ENCODE data around the gene KLHL21.

The KLHL21 gene

DNA sequence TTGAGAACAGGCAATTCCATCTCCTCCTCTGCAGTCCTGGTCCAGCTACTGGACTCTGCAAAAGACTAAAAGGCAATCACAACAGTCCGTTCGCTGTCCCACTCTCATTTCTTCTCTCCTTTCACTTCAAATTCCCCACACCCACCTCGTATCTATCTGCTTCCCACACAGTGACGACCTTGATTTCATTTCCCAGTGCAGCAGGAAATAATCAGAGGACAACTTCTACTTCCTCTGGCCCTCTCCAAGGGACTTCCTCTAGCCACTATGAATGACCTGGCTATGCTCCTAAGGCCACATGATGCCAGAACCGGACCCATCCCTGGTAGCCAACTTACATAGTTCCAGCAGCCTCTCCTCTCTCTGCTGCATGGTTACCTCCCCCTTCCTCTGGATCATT lies 56.3 kb downstream of the KLHL21 start:
- no peak for DNase-seq

- DNase-seq = no peak
These were observed 57.2 kb downstream of the KLHL21 start for GRCh38 chr1:6545276-6546112.

DNA sequence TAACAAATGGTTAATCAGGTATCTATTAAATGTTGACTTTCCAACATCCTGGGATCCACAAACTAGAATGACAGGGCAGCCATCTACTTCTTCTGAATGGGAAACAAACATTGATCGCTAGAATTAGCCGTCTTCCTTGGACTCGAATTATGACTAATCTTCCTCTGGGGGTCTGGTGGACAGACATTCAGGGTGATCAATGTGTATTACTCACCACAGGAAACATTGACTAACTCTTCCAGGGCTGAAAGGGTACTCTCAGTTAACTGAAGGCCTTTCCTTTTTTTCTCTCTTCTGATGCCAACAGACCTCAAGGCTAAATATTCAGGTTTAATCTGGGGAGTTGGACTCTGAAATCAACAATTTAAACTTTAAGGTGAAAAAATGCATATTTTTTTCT lies 57.8 kb downstream of the KLHL21 start:
- DNase-seq = no peak

All from NCI-H69 (cell line).